HG02885 (cell line): Measurements from ENCODE around the gene MIA2.
"Not testable (repeated sequence)": the region's sequence is repeated elsewhere in the genome, so short reads cannot be mapped to it uniquely, and the experiment has no call there.

ENCODE experiments used
- ATAC-seq: cut with Tn5 transposase; IDR thresholded peaks from one replicate; pipeline ENCODE4 v1.9.1; 2021; ENCODE audit warnings: mild to moderate bottlenecking; ENCODE audit not compliant: unreplicated experiment, poor library complexity

Gene MIA2

DNA sequence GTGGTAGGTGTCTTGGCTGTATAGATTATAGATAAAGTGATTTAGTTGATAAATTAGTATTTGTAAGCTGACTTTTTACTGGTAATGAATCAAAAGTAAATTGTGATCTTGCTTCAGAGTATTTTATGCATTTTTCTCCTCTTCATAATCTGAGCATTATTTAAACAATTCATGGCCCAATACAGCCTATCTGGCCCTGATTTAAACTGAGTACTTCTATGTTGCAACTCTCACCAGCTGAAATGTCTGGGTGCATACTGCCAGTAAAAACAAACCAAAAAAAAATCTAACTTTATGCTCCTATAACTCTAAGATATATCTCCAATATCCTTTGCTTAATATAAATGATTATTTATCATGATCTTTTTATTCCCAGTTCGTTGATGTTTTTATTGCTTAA is 86.6 kb downstream of the MIA2 start:
- no peak for ATAC-seq

- ATAC-seq = no peak
Observed at GRCh38 chr14:39322807-39323206, 89.1 kb downstream of the MIA2 start.

DNA sequence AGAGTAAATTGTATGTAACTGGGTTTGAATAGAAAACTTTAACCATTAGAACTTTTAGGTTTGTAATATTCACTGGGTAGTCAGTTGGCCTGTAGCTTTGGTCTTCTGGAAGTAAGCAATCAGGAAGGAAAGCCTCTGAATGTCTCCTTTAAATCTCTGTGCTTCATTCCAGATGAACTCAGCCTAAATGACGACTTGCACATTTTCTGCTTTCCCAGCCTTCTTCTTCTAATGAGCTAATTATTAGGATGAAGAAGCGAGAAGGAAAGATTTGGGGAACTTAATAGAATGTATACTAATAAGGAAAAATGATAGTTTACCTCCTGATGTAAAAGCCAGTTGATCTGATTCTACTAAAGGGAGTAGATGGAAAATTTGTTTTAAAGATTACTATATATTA is 90.4 kb downstream of the MIA2 start:
- no peak for ATAC-seq

- no peak for ATAC-seq
Observed at GRCh38 chr14:39339003-39339402, 105.3 kb downstream of the MIA2 start.

DNA sequence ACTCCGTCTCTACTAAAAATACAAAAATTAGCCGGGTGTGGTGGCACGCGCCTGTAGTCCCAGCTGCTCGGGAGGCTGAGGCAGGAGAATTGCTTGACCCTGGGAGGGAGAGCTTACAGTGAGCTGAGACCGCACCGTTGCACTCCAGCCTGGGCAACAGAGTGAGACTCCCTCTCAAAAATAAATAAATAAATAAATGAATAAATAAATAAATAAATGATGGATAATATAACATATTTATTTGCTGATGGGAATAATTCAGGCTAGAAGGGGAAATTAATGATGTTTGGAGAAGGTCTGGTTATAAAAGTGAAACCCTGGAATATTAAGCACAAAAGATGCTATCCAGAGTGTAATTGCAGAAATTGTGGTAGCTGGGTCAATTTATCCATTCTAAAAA is 107.4 kb downstream of the MIA2 start:
- ATAC-seq = not testable (repeated sequence)

- ATAC-seq = no peak
Observed at GRCh38 chr14:39342768-39343167, 109.1 kb downstream of the MIA2 start.

- ATAC-seq = no peak
Observed at GRCh38 chr14:39343614-39344013, 109.9 kb downstream of the MIA2 start.

DNA sequence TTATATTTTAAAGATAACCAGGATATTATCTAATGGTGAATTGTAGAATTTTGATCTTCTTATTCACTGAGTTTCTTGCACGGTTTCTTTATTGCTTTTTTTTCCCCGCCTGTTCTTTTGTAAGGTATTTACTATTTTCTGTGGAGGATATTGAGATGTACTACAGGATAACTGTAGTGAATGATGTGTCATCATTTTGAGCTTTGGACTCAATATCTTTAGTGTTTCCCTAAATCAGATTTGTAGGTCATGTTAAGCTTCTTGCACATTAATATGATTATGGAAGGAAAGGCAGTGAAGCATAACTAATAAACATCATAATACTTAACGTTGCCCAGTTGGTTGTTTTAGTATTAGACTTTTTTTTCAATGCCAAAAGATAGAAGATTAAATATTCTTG is 117.2 kb downstream of the MIA2 start:
- no peak for ATAC-seq

DNA sequence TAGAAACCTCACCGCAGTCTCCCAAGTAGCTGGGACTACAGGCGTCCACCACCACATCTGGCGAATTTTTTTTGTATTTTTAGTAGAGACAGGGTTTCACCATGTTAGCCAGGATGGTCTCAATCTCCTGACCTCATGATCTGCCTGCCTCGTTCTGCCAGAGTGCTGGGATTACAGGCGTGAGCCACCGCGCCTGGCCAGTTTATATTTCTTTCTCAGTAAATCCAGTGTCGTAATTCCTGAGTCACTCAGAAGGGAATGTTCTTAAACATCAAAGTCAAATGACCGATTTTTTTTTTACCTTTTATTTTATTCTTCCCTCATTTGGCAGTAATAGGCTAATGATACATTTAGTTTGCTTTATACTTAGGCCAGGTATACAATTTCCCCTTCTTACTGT is 118.0 kb downstream of the MIA2 start:
- no peak for ATAC-seq

DNA sequence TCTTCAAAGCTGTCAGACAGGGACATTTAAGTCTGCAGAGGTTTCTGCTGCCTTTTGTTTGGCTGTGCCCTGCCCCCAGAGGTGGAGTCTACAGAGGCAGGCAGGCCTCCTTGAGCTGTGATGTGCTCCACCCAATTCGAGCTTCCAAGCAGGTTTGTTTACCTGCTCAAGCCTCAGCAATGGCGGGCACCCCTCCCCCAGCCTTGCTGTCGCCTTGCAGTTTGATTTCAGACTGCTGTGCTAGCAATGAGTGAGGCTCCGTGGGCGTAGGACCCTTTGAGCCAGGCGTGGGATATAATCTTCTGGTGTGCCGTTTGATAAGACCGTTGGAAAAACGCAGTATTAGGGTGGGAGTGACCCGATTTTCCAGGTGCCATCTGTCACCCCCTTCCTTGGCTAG is 125.4 kb downstream of the MIA2 start:
- ATAC-seq = not testable (repeated sequence)

DNA sequence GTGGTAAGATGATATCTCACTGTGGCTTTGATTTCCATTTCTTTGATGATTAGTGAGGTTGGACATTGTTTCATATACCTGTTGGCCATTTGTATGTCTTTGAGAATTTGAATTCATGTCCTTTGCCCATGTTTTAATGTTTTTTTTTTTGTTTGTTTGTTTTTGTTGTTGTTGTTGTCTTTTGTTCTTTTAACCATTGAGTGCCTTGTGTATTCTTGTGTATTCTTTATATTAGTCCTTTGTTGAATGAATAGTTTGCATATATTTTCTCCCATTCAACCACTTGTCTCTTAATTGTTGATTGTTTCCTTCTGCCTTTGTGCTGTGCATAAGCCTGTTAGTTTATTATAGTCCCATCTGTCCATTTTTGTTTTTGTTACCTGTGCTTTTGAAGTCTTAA is 126.6 kb downstream of the MIA2 start:
- no peak for ATAC-seq

GRCh38 chr14:39361556-39361955 is 127.8 kb downstream of the MIA2 start:
- not testable (repeated sequence) for ATAC-seq

DNA sequence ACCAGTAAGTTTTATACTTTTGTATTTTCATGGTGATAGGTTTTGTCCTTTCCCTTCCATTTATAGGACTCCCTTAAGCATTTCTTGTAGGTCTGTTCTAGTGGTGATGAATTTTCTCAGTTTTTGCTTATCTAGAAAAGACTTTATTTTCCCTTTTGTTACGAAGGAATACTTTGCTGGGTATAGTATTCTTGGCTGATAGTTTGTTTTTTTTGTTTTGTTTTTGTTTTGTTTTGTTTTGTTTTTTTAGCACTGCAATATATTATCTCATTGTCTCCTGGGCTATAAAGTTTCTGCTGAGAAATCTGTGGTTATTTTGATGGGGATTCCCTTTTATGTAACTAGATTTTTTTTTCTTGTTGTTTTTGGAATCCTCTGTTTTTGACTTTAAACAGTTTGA is 130.8 kb downstream of the MIA2 start:
- ATAC-seq = no peak

DNA sequence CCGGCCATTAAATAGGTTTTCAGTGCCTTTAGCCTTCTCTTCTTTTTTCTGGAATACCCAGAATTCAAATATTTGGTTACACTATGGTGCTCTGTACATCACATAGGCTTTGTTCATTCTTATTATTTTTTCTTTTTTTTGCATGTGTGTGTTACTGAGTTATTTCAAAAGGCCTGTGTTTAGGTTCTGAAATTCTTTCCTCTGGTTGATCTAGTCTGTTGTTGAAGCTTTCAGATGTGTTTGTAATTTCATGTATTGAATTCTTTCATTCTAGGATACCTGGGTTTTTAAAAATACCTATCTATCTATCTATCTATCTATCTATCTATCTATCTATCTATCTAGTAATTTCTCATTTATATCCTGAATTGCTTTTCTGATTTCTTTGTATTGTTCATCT is 131.6 kb downstream of the MIA2 start:
- ATAC-seq = no peak

GRCh38 chr14:39366460-39367386 is 133.0 kb downstream of the MIA2 start:
- ATAC-seq = no peak

DNA sequence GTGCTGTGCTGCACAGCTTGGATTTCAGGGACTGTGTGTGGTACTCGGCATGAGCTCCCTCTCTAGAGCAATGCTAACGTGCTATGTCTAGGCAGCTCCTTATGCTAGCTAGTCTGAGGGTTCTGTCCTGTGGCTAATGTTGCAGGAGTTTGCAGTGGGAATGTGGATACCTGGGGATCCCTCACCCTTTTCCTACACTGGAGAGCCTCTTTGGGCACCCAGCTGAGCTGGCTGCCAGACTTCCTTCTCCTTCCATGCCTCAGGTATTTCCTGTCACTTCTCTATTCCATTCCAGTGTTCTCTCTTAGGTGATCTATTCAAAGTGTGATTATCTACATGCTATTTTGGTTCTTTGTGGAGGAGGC is 133.7 kb downstream of the MIA2 start:
- ATAC-seq = no peak

GRCh38 chr14:39368261-39368959 is 134.7 kb downstream of the MIA2 start:
- ATAC-seq = peak; percentile 56

GRCh38 chr14:39369029-39369428 is 135.3 kb downstream of the MIA2 start:
- ATAC-seq = no peak

DNA sequence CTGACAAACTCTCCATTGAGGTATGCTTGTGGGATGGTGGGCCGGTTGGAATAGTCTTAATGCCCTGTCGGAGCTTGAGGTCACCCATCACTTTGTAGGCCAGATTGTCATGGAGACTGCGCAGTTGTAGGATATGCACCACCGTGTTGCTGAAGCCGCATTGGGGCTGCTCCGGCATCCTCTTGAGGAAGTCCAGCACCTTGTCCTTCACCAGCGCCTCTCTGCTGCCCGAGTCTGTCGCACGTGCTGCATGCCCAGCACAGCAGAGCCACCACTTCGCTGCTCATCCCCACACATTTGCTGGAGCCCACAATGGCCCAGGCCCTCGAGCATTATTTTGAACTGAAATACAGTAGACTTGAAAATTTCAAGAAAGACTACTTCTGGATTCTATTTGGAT is 136.7 kb downstream of the MIA2 start:
- ATAC-seq = no peak

- no peak for ATAC-seq
Observed at GRCh38 chr14:39372656-39373055, 138.9 kb downstream of the MIA2 start.

- no peak for ATAC-seq
Observed at GRCh38 chr14:39374851-39375250, 141.1 kb downstream of the MIA2 start.
